MM.1S (cell line): Measurements from ENCODE around the gene SERPINB6.

ENCODE experiments used
- DNase-seq: peaks from one replicate; pipeline ENCODE4 v3.0.0-alpha.2; 2015
- H2AFZ ChIP-seq: fragments of 300-600 bp; sonication (generic); 2 replicates; pipeline ENCODE4 v1.6.0; 2016; ENCODE audit warnings: antibody characterized with exemption, low read length
- H3F3A ChIP-seq: fragments of 300-600 bp; sonication (generic); 2 replicates; pipeline ENCODE4 v1.6.1; 2016; ENCODE audit warnings: mild to moderate bottlenecking, antibody characterized with exemption, low read length, moderate library complexity, mixed read lengths; ENCODE audit not compliant: insufficient read depth
- H3K27ac ChIP-seq: fragments of 300-600 bp; sonication (generic); 2 replicates; pipeline ENCODE4 v1.5.1; 2016; ENCODE audit warnings: mild to moderate bottlenecking, low read length
- H3K27me3 ChIP-seq: fragments of 300-600 bp; sonication (generic); replicated peaks from 2 replicates; pipeline ENCODE4 v1.6.0; 2016; ENCODE audit warnings: low read length; ENCODE audit not compliant: insufficient read depth
- H3K36me3 ChIP-seq: fragments of 300-600 bp; sonication (generic); replicated peaks from 2 replicates; pipeline ENCODE4 v1.6.1; 2016; ENCODE audit warnings: mild to moderate bottlenecking, low read length, mixed read lengths; ENCODE audit not compliant: insufficient read depth
- H3K4me1 ChIP-seq: fragments of 300-600 bp; sonication (generic); 2 replicates; pipeline ENCODE4 v1.6.1; 2016; ENCODE audit warnings: low read length, mixed read lengths
- H3K4me2 ChIP-seq: fragments of 300-600 bp; sonication (generic); 2 replicates; pipeline ENCODE4 v1.6.0; 2016; ENCODE audit warnings: low read depth, low read length
- H3K4me3 ChIP-seq: fragments of 300-600 bp; sonication (generic); 2 replicates; pipeline ENCODE4 v1.5.1; 2016; ENCODE audit warnings: low read length, mixed read lengths
- H3K79me2 ChIP-seq: fragments of 300-600 bp; sonication (generic); 2 replicates; pipeline ENCODE4 v1.6.1; 2016; ENCODE audit warnings: mixed run types, low read length, mixed read lengths
- H3K9ac ChIP-seq: fragments of 300-600 bp; sonication (generic); 2 replicates; pipeline ENCODE4 v1.6.1; 2016; ENCODE audit warnings: low read length, mixed read lengths
- H3K9me2 ChIP-seq: fragments of 300-600 bp; sonication (generic); replicated peaks from 2 replicates; pipeline ENCODE4 v1.6.1; 2016; ENCODE audit warnings: mild to moderate bottlenecking, low read length, mixed read lengths; ENCODE audit not compliant: insufficient read depth
- H3K9me3 ChIP-seq: fragments of 300-600 bp; sonication (generic); replicated peaks from 2 replicates; pipeline ENCODE4 v1.6.1; 2016; ENCODE audit warnings: mild to moderate bottlenecking, low read length, mixed read lengths; ENCODE audit not compliant: insufficient read depth
- H4K20me1 ChIP-seq: fragments of 300-600 bp; sonication (generic); 2 replicates; pipeline ENCODE4 v1.6.1; 2016; ENCODE audit warnings: mild to moderate bottlenecking, low read length, moderate library complexity, mixed read lengths; ENCODE audit not compliant: insufficient read depth
- CTCF ChIP-seq: fragments of 300-600 bp; sonication (generic); IDR thresholded peaks from 2 replicates; pipeline ENCODE4 v1.5.1; 2016; ENCODE audit warnings: antibody characterized with exemption, low read length, mixed read lengths
- EZH2 ChIP-seq: fragments of 300-600 bp; sonication (generic); optimal IDR thresholded peaks from 2 replicates; pipeline ENCODE3; 2017; ENCODE audit warnings: low read depth, mild to moderate bottlenecking, antibody characterized with exemption, low read length, mixed read lengths
- EZH2phosphoT487 ChIP-seq: fragments of 300-600 bp; sonication (generic); IDR thresholded peaks from 2 replicates; pipeline ENCODE4 v1.6.1; 2018; ENCODE audit warnings: antibody characterized with exemption, low read length

Gene SERPINB6

GRCh38 chr6:2958331-2958711 lies 13.0 kb downstream of the SERPINB6 start:
- Histone ChIP-seq H3K79me2 (no peaks in the 10 kb centered on the region), H4K20me1 (no peaks in the 10 kb centered on the region), H3F3A (no peaks in the 10 kb centered on the region), H3K4me2 (no peak overlapping the region), H3K36me3 (no peaks in the 10 kb centered on the region), H3K4me1 (peaks cover 5% of the 10 kb centered on the region), H3K9me3 (no peaks in the 10 kb centered on the region), H2AFZ (no peak overlapping the region), H3K4me3 (no peak overlapping the region), H3K27me3 (no peaks in the 10 kb centered on the region), H3K27ac (no peak overlapping the region), H3K9ac (no peak overlapping the region), H3K9me2 (no peaks in the 10 kb centered on the region)
- TF ChIP-seq EZH2phosphoT487 (no peak), EZH2 (no peak), CTCF (no peak)
- DNase-seq, result no peak

- H3K36me3 ChIP-seq, result no peaks in the 10 kb centered on the region
- no peaks in the 10 kb centered on the region for H3F3A ChIP-seq
- no peaks in the 10 kb centered on the region for H3K27me3 ChIP-seq
- no peaks in the 10 kb centered on the region for H3K9me3 ChIP-seq
- no peak for DNase-seq
- no peak overlapping the region for H3K9ac ChIP-seq
- H3K9me2 ChIP-seq, result no peaks in the 10 kb centered on the region
- H3K4me3 ChIP-seq, result no peak overlapping the region
- H3K4me1 ChIP-seq, result peaks cover 5% of the 10 kb centered on the region
- H3K27ac ChIP-seq, result no peak overlapping the region
- TF ChIP-seq EZH2 (no peak), EZH2phosphoT487 (no peak), CTCF (no peak)
- H3K79me2 ChIP-seq, result no peaks in the 10 kb centered on the region
- no peak overlapping the region for H3K4me2 ChIP-seq
- no peak overlapping the region for H2AFZ ChIP-seq
- no peaks in the 10 kb centered on the region for H4K20me1 ChIP-seq
Measured at GRCh38 chr6:2957696-2958330, 13.6 kb downstream of the SERPINB6 start.

DNA sequence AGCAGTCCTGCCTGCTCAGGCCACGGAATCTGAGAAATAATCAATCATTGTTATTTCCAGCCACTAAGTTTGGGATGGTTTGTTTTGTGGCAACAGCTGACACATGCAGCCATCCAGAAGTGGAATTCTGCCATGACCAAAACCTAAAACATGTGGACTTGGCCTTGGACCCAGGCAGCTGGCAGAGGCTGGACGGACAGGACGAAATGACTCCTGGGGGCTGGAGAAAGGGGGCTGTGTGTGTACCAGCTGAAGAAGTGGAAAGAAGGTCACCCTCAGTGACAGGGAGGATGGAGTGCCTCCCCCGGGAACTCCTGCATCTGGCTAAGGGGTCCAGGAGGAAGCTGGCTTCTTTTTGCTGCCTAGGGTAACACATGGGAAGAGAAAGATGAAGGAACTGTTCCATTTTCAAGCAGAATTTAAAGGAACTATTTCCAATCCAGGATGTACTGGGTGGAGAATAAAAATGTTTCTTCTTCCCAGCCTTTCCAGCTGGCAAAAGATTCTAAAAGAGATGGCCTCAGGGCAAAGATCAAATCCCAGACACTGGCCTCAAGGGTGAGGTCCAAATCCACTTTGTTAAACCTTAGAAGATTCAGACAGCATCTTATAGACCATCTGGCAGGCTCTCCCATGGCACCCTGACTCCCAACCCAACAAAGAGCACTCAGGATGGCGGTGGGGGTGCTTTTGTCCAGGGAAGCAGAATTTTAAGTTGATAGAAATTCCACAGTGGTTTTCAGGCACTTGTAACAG lies 14.3 kb downstream of the SERPINB6 start:
- DNase-seq, result no peak
- TF ChIP-seq CTCF (no peak), EZH2 (no peak), EZH2phosphoT487 (no peak)
- Histone ChIP-seq H3K36me3 (no peaks in the 10 kb centered on the region), H3K4me1 (peaks cover 2% of the 10 kb centered on the region), H2AFZ (no peak overlapping the region), H3K9me3 (no peaks in the 10 kb centered on the region), H3K4me2 (no peak overlapping the region), H3K27me3 (no peaks in the 10 kb centered on the region), H3K27ac (no peak overlapping the region), H4K20me1 (no peaks in the 10 kb centered on the region), H3K4me3 (no peak overlapping the region), H3F3A (no peaks in the 10 kb centered on the region), H3K9ac (no peak overlapping the region), H3K9me2 (no peaks in the 10 kb centered on the region), H3K79me2 (no peaks in the 10 kb centered on the region)
